Kidney (tissue), 14 donors: Measurements from ENCODE around the gene AFG1L. TPM values are rescaled to one million over a fixed set of nuclear protein-coding genes. Genes with fewer than 3 reads are reported as not detected.

Source experiments
- DNase-seq, 5 donors: peaks; one replicate each; pipeline ENCODE4 v3.0.0-alpha.2; 2013 to 2020
- FAIRE-seq: peaks from 2 replicates; lab custom pipeline; 2012; peaks lifted over from hg19 to GRCh38; lab: Jason Lieb, UNC
- H3K27ac ChIP-seq, 2 donors: one replicate each; pipeline ENCODE4 v1.7.0; 2013; ENCODE audit warnings: low read depth in 2 of 2, low read length in 2 of 2, inconsistent platforms in 1 of 2
- H3K27me3 ChIP-seq: one replicate; pipeline ENCODE4 v1.7.1; 2013; ENCODE audit warnings: low read length, inconsistent platforms; ENCODE audit not compliant: control insufficient read depth, insufficient read depth
- H3K36me3 ChIP-seq, 3 donors: one replicate each; pipeline versions ENCODE4 v1.7.0 to v1.7.1; 2013; ENCODE audit warnings: low read length in 3 of 3, control low read depth in 1 of 3, inconsistent platforms in 1 of 3; ENCODE audit not compliant: insufficient read depth in 3 of 3, control insufficient read depth in 2 of 3
- H3K4me1 ChIP-seq, 3 donors: one replicate each; pipeline versions ENCODE4 v1.7.0 to v1.7.1; 2013; ENCODE audit warnings: low read length in 3 of 3, inconsistent platforms in 1 of 3, low read depth in 1 of 3; ENCODE audit not compliant: control insufficient read depth in 2 of 3, insufficient read depth in 2 of 3
- H3K4me3 ChIP-seq, 3 donors: one replicate each; pipeline versions ENCODE4 v1.7.0 to v1.8.1; 2013; ENCODE audit warnings: low read length in 3 of 3, control low read depth in 1 of 3, inconsistent platforms in 1 of 3
- H3K9ac ChIP-seq, 3 donors: one replicate each; pipeline versions ENCODE4 v1.7.0 to v1.7.1; 2013; ENCODE audit warnings: low read length in 3 of 3, control low read depth in 1 of 3, inconsistent platforms in 1 of 3
- H3K9me3 ChIP-seq, 3 donors: one replicate each; pipeline versions ENCODE4 v1.7.0 to v1.7.1; 2013; ENCODE audit warnings: low read length in 3 of 3, control low read depth in 1 of 3, inconsistent platforms in 1 of 3; ENCODE audit not compliant: control insufficient read depth in 2 of 3, insufficient read depth in 1 of 3
- CTCF ChIP-seq: IDR thresholded peaks from 3 replicates; pipeline ENCODE4 v1.5.1; 2012; ENCODE audit warnings: mild to moderate bottlenecking, moderate library complexity, borderline replicate concordance; ENCODE audit not compliant: insufficient read depth; ENCODE audit errors: extremely low read depth
- intact Hi-C: fragments of 100-400 bp; cut with DNase I; formaldehyde crosslinking; loops from one replicate; pipeline ENCODE4 v1.11.1; 2022
- polyA plus RNA-seq: library from polyadenylated mRNA; stranded (reverse); fragments of 350-450 nt; fragmentation: Illumina TruSeq; extraction: RNeasy Lipid Tissue Mini Kit (QIAGEN cat#74804); gene quantifications from one replicate; pipeline ENCODE4 v1.2.3, GENCODE V29; 2014; ENCODE audit warnings: low read depth, low replicate concordance; ENCODE audit not compliant: insufficient read depth
- total RNA-seq: library from RNA; stranded (reverse); fragmentation: NEBNext Ultra II Directional; extraction: Animal tissue kit (Norgen Biotek cat#: 25700); gene quantifications from one replicate; pipeline ENCODE4 v1.2.1, GENCODE V29; 2021
- donor health status: control.
- donor health status: control.
- donor health status: control.
- donor health status: control.
- donor health status: control.
- donor health status: DM: yes; HTN: yes; CAD: no.
- donor health status: Normal renal cell carcinoma (clear cell type).

The AFG1L gene
- total and polyA plus RNA-seq, 2 donors from 2014 or later, result 6.8 to 7.0 TPM

GRCh38 chr6:108510461-108511319, 215.8 kb downstream of the AFG1L start:
- Histone ChIP-seq H3K4me1 (no peaks in the 10 kb centered on the region), H3K9me3 (no peaks in the 10 kb centered on the region), H3K27ac (no peak overlapping the region), H3K9ac (no peak overlapping the region), H3K36me3 (no peaks in the 10 kb centered on the region), H3K4me3 (no peak overlapping the region), H3K27me3 (no peaks in the 10 kb centered on the region)
- FAIRE-seq, result no peak
- no peak for DNase-seq
- intact Hi-C loops, result no loop called here
- no peak for TF ChIP-seq CTCF

DNA sequence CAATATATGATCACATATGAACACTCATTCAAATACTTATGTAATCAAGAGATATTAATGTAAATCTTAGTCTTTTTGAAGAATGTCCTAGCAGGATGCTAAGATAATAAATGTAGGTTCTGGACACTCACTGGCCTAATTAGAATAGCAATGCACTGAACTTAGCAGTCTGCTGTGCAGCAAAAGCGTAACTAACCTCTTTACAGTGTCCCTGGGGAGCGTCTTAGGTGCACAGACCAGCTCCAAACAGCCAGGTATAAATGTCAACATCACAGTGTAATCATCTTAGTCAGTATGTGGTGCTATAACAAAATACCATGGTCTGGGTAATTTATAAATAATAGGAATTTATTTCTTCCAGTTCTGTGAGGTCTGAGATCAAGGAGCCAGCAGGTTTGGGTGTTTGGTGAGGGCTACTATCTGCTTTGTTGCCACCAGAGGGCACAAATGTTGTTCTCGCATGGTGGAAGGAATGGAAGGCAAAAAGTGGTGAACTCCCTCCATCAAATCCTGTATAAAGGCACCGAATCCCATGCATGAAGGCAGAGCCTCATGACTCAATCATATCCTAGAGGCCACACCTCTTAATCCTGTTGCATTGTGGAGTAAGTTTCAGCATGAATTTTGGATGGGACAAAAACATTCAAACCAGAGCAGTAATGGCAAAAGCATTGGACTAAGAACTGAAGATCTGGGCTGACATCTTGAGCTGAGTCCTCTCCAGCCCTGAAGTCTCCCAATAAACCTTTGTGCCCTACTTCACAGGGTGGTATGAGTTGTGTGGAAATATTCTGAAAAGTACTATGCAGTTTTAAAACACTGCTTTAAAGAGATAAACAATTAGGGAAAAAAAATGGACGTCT, 224.1 kb downstream of the AFG1L start:
- Histone ChIP-seq H3K27me3 (no peaks in the 10 kb centered on the region), H3K4me1 (peaks cover 0 to 4% (median 0%) of the 10 kb centered on the region in 3 donors), H3K36me3 (no peaks in the 10 kb centered on the region), H3K27ac (no peak overlapping the region), H3K4me3 (no peak overlapping the region), H3K9me3 (no peaks in the 10 kb centered on the region), H3K9ac (no peak overlapping the region)
- intact Hi-C loops, result no loop called here
- TF ChIP-seq CTCF, result peak; percentile 43
- no peak for FAIRE-seq
- DNase-seq, result peak in 1 of 5 donors; percentile 14

GRCh38 chr6:108521616-108522107, 226.8 kb downstream of the AFG1L start:
- no peaks in the 10 kb centered on the region for H3K27me3 ChIP-seq
- no peak overlapping the region for H3K27ac ChIP-seq
- H3K36me3 ChIP-seq, result no peaks in the 10 kb centered on the region
- peaks cover 0 to 4% (median 3%) of the 10 kb centered on the region in 3 donors for H3K4me1 ChIP-seq
- no peaks in the 10 kb centered on the region for H3K9me3 ChIP-seq
- no peak for TF ChIP-seq CTCF
- intact Hi-C loops, result loop anchor here (10.0 kb wide), 1 partner anchor 407 kb away; no protein-coding TSS in a partner anchor
- DNase-seq (no peak), FAIRE-seq (no peak)
- no peak overlapping the region for H3K4me3 ChIP-seq
- H3K9ac ChIP-seq, result no peak overlapping the region
